HG02610 (cell line): ENCODE measurements around the gene FOXA3.

Experiments
- ATAC-seq: cut with Tn5 transposase; IDR thresholded peaks from one replicate; pipeline ENCODE4 v1.9.1; 2021; ENCODE audit warnings: mild to moderate bottlenecking, moderate library complexity; ENCODE audit not compliant: unreplicated experiment

FOXA3 gene

DNA sequence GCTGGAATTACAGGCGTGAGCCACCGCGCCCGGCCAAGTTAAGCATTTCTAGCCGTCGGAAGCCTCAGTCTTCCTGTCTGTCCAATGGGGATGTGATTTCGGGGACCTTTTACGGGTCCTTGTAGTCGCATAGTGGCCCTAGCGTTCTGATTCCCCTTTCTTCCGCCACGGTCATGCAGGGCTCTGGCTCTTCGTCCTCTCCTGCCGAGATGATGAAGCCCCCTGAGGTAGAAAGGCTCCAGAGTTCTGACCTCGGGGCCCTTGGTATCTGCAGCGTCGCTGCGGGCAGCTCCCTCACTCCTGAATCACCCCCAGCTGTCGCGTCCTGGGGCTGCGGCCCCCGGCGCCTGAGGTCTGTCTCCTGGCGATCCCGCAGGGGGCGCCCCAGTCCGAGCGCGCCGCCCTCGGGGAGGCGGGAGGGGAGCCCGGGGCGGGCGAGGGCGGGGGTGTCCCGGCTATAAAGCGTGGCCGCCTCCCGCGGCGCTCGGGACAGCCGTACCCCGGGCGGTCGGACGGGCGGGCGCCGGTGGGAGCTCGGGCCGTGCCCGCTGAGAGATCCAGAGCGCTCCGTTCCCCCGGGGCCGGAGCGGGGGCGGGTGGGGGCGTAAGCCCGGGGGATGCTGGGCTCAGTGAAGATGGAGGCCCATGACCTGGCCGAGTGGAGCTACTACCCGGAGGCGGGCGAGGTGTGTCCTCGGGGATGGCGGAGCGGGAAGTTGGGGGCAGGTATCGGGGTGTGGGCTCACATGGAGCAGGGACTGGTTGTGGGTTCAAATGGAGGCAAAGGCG is at the start of gene FOXA3:
FOXA3 (plus strand) TSS at position 487 of the 789 bp plus-strand sequence; CDS start at position 618, 131 bp downstream.
- no peak for ATAC-seq

DNA sequence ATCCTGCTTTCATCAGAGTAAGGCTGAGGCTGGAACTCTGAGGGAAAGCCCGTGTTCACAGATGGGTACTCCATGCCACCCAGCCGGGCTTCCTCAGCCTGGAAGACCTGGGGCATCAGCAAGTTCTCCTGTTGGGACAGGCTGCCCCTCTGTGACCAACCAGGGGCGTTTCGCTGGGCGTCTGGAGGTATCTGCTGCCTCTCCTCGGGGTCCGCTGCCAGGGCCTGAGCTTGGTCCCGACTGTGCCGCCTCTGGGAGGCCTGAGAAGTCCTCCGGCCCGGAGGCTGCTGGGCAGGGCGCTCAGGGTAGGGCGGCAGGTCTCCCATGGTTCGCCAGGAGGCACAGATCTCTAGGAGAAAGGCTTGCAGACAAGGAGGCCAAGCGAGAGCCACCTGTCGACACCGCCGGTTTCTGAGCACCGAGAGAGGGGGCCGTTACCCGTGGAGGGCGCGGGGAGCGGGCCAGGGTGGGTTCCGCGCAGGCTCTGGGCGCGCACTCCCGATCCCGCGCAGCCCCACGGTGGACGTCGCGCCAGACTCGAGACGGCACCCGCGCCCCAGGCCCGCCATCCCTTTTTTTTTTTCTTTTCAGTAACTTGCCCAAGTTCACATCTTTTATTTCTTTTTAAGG is 49.2 kb upstream of the FOXA3 start, which contains the start of gene RSPH6A:
RSPH6A (minus strand) TSS at position 458 of the 630 bp plus-strand sequence; CDS start at position 326, 132 bp downstream.
- ATAC-seq: no peak

DNA sequence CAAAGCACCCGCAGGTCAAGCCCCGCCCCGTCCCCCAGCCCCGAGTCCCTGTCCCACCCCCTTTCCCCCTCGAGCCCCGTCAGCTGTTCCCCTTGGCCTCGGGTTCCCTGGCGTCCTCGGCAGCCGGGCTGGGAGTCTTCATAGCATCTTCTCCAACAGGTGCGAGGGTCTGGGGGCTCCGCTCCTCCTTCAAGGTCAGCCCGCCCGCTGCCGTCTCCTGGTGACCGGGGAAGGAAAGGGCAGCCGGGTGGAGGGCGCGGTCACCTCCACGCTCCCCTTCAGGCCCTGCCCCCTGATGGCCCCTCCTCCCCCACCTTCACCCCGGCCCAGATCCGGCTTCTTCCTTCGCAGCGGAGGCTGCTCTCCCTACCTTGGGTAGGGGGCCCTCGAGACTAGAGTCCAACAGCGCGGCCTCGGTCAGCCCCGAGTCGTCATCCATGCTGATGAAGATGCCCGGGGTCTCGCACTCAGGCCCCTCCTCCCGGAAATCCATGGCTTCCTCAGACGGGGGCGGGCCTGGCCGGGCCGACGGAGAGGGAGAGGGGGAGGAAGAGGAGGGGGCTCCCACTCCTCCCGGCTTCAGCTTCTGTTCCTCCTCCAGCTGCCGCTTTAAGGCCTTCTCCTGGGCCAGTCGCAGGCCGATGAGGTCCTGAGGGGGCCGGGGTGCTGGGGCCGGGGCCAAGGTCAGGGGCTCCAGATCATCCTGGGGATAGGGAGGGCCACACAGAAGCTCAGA is 48.5 kb upstream of the FOXA3 start:
- ATAC-seq: no peak

DNA sequence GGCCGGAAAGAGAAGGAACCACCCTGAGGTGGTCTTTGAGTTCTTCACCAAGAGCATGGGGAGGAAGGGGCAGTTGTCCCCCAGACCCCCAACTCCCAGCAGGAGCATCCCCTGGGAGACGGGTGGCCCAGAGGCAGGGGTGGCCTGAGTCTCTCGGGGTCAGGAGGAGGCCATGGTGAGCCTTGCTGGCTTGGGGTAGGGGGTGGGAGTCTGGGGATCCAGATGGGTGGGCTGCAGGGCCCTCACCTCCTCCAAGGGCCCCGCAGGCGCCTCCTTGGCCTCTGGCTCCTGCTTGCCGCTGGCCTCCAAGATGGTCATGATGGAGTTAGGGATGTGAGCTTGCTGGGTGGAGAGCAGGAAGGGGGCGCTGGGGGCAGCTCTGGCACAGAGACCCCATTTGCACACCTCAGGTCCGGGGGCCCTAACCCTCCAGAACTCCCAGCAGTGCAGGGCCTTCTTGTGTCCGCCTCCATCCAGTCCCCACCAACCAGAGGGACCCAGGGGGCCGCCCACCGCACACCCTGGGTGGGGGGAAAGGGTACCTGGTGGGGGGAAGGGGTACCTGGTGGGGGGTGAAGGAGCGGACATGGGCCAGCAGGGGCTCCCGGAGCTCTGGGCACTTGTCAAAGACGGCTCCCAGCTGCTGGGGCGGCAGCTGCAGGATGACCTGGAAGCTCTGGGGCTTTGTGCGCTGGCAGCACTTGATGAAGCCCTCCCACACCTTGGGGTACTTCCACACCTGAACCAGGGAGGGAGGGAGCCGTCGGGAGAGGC is 47.7 kb upstream of the FOXA3 start:
- no peak for ATAC-seq

DNA sequence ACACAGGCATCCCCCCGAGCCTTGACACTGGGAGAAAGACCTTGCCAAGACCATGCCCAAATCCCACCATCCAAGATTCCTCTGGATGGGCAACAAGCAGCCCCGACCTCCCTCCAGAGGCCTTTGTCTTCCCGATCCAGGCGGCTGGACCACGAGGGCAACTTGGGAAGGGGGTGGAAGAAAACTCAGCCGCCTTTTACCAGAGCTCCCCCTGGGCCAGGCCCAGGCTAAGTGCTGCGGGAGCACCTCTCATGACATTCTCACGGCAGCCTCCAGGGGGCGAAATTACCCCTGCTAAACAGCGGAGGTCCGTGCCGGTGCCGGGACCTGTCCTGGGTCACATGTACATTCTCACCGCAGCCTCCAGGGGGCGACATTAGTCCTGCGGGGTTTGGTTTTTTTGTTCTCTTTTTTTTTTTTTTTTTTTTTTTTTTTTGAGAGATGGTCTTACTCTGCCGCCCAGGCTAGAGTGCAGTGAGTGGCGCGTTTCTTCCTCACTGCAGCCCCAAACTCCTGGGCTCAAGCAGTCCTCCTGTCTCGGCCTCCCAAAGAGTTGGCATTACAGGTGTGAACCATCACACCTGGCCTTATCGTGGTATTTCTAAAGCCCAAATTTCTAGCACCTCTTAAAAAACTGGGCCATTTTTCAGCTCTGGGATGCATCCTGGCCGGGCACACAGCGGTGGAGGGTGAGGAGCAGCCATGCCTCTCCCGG is 47.0 kb upstream of the FOXA3 start:
- ATAC-seq: peak; percentile 81

DNA sequence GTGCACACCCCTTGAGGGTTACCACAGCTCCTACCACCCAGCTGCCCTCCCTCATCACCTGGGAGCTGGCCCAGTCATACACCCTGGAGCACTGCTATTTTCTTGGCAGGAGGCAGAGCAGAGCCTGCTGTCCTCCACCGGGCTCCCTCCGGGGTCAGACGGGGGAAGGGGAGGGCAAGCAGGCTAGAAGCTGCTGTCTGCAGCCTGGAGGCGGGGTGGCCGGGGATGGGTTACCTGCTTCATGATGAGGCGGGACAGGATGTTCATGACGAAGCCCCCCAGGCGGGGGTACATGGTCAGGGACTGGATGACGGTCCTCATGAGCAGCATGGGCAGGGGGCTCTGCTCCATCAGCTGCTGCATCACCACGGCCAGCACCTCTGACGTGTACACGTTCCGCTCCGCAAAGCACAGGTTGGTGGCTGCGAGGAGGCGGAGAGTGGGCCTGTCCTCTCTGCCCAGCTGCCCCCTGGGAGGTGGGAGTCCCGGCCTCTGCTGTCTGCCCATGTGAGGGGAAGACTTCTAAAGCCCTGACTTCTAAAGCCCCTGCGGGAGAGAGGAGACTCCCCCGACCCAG is 46.3 kb upstream of the FOXA3 start:
- ATAC-seq: no peak

DNA sequence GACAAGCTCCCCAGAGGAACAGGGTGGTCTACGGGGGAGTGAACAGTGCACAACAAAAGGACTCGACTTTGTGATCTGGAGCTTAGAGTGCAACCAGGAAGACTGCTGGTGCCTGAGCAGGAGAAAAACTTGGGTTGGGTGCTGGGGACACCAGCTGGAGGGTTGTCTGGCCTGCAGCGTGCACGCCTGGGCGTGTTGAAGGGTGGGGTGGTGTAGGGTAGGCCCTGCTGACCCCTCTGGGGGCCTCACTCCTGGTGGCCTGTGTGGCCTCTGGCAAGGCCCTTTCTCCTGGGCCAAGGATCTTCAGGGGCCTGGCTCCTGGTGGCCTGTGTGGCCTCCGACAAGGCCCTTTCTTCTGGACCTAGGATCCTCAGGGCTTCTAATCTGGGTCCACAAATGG is 44.4 kb upstream of the FOXA3 start:
- no peak for ATAC-seq

DNA sequence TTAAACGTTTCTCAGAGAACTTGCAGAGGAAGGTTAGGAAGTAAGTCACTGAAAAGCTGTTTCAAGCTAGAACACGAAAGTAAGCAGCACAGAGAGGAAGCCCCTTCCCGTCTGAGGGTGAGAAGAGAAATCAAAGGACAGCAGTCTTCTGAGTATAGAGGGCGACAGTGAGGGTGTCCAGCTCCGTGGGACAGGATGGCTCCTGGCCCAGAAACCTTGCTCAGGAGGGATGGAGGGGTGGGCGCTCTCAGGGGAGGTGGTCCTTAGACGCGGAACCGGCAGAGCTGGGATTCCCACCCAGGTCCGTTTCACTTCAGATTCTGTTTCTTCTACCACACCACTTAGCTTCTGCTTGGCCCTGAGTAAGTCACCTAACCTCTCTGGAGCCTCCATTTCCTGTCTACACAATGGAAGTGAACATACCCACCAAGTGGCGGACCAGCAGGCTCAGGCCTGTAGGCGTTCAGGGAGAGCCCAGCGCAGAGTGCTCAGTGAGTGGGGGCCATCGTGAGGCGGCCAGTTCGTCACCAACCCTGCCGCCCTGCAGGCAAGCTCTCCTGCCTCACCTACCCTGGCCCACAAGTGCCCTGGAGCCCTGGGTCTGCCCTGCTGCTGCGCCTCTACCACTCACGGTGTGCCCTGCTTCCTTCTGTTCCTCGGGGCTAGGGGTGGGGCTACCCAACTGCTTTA is 43.6 kb upstream of the FOXA3 start:
- ATAC-seq: no peak

DNA sequence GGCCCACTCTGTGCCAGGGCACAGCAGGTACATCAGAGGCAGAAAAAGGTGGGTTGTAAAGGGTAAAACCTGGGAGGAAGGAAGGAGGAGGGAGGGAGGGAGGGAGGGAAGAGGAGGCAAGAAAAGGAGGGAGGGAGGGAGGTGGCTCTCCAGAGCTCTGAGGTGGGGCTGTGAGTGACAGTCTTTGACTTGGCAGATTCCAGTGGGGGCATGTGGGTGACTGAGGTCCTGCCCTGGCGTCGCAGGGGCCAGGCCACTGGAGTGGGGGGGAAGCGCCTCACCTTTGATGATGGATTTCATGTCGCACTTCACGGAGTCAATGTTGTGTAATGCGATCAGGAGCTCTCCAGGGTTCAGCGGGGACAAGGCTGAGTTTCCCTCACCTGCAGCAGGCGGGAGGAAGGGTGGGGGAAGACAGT is 43.0 kb upstream of the FOXA3 start:
- no peak for ATAC-seq

DNA sequence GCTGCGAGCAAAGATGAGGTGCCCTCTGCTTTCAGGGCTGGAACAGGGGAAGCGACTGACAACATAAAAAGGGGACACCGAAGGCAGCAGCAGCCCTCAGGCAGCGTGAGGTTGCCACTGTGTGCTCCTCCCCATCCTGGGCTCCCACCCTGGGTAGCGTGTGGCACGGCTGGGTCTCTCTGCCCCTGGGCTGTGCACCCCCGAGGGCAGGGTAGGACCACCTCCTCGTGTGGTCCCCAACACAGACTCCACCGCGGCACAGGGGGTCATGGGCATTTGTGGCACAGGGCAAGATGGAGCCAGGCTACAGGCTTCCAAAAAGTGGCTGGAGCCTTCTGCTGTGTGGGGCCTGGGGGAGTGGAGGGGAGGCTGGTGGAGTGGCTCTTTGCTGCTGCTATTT is 42.6 kb upstream of the FOXA3 start:
- ATAC-seq: no peak

DNA sequence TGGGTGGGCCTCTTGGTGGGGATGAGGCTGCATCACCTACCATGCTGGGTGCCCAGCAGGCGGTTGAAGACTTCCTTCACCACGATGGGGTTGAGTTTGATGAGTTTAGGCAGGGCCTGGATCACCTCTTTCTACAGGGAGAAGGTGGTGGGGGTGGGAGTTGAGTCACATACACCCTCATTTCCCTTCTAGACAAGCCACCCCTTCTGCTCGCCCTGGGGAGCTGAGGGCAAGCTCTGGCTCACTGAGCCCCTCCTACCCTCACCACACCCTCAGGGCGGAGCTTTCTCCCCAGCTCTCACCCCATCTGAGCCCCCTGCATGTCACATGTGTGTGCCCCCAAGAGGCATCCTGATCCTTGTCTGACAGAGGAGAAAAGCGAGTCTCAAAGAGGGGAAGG is 41.4 kb upstream of the FOXA3 start:
- ATAC-seq: no peak

DNA sequence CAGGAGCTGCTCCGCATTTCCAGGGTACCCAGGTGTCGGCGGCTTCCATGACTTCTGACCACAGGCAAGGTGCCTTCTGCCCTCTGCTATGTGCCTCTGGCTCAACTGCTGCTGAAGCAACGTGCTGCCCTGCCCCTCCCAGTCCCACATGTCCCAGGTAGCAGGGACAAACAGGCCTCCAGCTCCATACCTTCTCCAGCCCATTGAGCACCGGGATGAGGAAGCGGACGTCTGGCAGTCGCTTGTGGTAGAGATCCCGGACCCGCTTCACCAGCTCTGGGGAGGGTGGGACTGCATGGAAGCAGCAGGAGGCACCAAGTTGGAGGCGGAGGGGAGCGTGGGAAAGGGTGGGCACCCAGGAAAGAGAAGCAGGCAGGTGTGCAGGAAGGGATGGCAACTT is 40.9 kb upstream of the FOXA3 start:
- ATAC-seq: no peak

DNA sequence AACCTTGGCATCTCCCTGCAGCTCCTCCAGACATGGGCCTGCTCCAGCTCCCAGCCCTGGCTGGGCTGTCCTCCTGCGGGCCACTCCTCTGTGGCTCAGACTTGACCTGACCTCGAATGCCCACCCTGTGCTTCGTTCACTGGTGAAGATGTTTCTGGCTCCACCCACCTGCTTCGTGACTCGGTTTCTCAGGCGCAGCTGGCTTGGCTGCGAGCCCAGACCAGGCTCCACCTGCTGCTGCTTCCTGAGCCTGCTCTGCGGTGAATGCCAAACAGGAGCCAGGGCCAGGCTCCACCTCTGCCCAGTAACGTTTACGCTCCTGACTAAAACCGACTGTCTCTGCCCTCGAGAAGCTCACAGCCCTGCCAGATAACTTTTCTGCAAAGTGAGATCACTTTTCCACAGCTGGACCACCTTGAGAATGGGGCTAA is 40.1 kb upstream of the FOXA3 start:
- ATAC-seq: no peak

DNA sequence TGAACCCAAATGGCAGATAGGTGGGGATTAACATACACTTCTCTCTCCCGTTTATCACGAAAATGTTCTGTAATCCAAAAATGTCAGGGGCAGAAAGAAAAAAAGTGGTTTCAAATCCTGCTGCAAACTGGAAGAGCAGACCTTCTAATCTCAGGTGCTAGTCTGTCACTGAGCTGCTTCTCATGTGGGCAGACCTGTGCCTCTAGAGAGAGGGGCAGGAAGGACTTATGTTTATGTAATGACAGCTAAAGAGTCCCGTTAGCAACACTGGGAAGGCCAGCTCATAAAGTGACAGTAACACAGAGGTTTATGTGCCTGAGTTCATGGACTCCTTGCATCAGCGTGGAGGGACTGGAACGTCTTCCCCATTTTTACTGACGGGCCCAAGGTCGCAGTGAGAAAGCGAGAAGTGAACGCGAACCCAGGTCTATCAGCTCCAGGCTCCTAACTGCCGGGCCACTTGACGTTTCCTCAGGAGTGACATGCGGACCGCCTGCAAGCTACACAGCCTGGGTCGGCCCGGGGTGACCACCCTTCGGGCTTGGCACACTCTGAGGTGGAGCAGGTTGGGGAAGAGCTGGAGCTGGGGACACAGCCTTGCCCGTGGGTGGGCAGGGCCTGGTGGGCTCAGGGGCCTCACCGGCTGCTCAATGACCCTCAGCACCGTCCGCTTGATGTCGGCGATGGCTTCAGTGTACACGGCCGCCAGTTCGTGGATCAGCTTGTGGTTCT is 39.4 kb upstream of the FOXA3 start:
- ATAC-seq: no peak

DNA sequence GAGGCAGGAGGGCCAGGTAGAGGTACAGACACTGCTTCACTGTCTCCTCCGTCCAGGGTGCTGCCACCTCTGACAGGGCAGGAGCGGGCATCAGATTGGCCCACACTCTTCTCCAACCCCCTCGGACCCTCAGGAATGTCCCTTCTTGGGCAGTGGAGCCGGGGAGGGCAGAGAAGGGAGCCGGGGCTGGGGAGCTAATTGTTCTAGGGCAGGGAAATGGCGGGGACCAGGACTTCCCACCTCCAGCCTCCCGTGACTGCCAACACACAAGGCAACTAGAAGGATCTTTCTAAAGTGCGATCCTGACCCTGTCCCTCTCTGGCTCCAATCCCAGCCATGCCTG is 38.9 kb upstream of the FOXA3 start:
- no peak for ATAC-seq

DNA sequence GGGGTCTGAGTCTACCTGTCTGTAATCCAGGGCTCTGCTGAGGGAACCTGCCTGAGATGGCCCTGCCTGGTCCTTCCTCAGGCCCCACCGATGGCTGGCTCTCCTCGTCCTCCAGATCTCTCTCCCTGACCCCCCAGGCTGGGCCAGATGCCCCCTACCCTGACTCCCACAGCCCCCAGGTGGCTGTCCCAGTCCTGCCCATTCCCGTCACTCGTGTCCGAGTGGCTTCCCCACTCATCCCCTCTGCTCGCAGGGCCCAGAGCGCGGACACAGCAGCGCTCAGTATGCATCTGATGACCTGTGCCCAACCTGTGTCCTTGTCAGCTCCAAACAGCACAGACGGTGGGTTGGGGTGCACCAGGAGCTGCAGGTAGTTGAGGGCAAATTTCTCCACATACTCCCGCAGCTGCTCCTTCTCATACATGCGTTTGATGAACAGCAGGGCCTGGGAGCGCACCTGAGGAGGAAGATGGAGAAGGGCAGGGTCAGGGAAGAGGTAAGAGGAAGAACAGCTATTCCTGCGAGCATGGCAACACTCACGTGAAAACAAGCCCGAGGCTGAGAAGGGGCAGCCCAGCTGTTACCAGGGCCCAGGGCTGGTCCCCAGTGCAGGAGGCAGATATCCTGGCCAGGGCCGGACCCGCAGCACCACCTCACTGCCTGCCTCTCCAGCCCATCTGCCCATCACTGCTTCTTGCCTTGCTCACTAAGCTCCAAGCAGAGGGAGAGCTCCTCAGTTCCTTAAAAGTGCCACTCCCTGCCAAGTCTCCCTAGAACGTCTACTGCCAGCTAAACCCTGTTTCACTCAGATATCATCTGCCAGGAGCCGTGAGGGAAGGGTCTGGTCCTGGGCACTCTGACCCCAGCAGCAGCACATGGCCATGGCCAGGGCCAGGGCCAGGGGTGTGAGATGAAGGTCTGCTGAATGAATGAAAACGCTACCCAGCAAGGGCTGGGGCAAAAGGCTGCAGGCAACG is 37.9 kb upstream of the FOXA3 start:
- ATAC-seq: no peak

DNA sequence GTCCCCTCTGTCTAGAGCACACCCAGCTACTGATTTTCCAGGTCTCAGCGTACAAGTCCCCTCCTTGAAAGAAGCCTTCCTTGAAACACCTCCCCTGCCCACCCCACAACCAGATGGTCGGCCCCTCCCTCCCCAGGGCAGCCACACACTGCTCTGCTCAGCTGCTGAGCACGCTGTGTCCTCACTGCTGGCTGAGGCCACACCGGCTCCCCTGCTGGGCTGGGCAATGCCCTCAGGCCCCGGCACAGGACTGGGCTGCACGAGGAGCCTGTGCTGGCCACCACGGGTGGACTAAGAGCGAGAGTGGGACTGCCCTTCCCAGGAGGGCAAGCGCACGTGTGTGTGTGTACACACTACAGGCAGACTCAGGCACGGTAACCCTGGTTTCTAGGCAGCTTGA is 37.2 kb upstream of the FOXA3 start:
- no peak for ATAC-seq
